Right lobe of liver (tissue), 4 donors: ENCODE results near the gene PNRC1.
"Not testable (repeated sequence)": the region's sequence is repeated elsewhere in the genome, so short reads cannot be mapped to it uniquely, and the experiment has no call there.

ENCODE experiments used
- POLR2A ChIP-seq: fragments of 450-650 bp; IDR thresholded peaks from one replicate; pipeline ENCODE4 v1.6.1; 2017; ENCODE audit warnings: antibody characterized with exemption, mild to moderate bottlenecking
- TF ChIP-seq, protein P1 (sequence below), 4 donors: fragments of 200-600 bp in 3 of 4; fragments of 450-650 bp in 1 of 4; IDR thresholded peaks; one replicate each; pipeline versions ENCODE4 v1.5.1 to v1.8.0; 2016 to 2022; ENCODE audit warnings: antibody characterized with exemption in 4 of 4, mild to moderate bottlenecking in 2 of 4
- donor health status: DM: no; HTN: no; CAD: no.
- donor health status: DM: no; HTN: no; CAD: no.
- donor health status: DM: no; HTN: yes; CAD: no.

DNA sequence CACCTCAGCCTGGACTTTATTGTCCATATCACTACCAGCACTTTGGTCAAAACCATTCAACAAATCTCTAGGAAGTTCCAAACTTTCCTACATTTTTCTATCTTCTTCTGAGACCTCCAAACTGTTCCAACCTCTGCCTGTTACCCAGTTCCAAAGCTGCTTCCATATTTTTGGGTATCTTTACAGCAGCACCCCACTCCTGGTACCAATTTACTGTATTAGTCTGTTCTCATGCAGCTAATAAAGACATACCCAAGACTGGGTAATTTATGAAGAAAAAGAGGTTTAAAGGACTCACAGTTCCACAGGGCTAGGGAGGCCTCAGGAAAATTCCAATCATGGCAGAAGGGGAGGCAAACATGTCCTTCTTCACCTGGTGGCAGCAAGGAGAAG is 42.7 kb upstream of the PNRC1 start:
- TF ChIP-seq, protein P1, sequence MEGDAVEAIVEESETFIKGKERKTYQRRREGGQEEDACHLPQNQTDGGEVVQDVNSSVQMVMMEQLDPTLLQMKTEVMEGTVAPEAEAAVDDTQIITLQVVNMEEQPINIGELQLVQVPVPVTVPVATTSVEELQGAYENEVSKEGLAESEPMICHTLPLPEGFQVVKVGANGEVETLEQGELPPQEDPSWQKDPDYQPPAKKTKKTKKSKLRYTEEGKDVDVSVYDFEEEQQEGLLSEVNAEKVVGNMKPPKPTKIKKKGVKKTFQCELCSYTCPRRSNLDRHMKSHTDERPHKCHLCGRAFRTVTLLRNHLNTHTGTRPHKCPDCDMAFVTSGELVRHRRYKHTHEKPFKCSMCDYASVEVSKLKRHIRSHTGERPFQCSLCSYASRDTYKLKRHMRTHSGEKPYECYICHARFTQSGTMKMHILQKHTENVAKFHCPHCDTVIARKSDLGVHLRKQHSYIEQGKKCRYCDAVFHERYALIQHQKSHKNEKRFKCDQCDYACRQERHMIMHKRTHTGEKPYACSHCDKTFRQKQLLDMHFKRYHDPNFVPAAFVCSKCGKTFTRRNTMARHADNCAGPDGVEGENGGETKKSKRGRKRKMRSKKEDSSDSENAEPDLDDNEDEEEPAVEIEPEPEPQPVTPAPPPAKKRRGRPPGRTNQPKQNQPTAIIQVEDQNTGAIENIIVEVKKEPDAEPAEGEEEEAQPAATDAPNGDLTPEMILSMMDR (IDR thresholded peaks at IDR 0.05): not testable (repeated sequence)
- not testable (repeated sequence) for TF ChIP-seq POLR2A
